C4-2B (cell line): ENCODE data around the gene FHIP1B.

Experiments
- CTCF ChIP-seq: fragments of 450-650 bp; conservative IDR thresholded peaks from 2 replicates; pipeline ENCODE4 v1.5.1; 2017; ENCODE audit warnings: mild to moderate bottlenecking
- ZFX ChIP-seq: fragments of 450-650 bp; IDR thresholded peaks from 2 replicates; pipeline ENCODE4 v1.6.1; 2017

DNA sequence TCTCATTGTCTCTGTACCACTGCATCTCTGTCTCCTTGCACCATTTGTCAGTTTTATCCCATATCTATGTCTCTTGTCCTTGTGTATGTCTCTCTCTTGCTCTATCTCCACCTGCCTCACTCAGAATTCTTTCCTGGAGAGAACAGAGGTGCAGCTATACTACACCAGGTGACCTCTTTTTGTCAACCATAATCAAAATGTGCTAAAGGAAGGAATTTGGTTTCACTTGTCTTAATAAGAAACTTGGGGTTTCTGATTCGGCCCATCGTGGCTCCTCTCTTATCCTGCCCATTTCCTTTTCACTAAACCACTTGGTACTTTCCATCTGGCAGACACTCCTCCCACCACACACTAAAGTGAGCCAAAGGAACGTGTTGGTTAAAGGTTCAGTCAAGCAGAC is 31.1 kb downstream of the FHIP1B start:
- no peak for TF ChIP-seq CTCF
- TF ChIP-seq ZFX: no peak
